ENCODE measurements around the gene IMMP1L. TPM values are rescaled to one million over a fixed set of nuclear protein-coding genes. Genes with fewer than 3 reads are reported as not detected.

IMMP1L gene
- total RNA-seq, 1 experiment from 2014 or later, result 21.1 TPM

GRCh38 chr11:31478223-31478590 lies 31.2 kb downstream of the IMMP1L start:
- ATAC-seq (no peak), DNase-seq (ENCODE audit: low read depth, low spot score) (no peak)
- TF ChIP-seq REST (IDR thresholded peaks at IDR 0.05; ENCODE audit: insufficient read depth in 1 of 2, low read depth in 2 of 2, low read length in 1 of 2), result no peak
- no peak for TF ChIP-seq CTCF (IDR thresholded peaks at IDR 0.05)
- TF ChIP-seq TCF7L2 (IDR thresholded peaks at IDR 0.05; ENCODE audit: low read depth, low read length), result no peak
- TF ChIP-seq SIN3A (IDR thresholded peaks at IDR 0.05; ENCODE audit: borderline replicate concordance, insufficient read depth, low read depth, low read length), result no peak
- no peak for TF ChIP-seq POLR2AphosphoS5 (IDR thresholded peaks at IDR 0.05; ENCODE audit: low read depth, low read length)
- POLR2A ChIA-PET, result no interaction called here
- Histone ChIP-seq H3K4me3 (ENCODE audit: low read depth in 2 of 2, low read length in 2 of 2) (no peak overlapping the region), H3K27me3 (ENCODE audit: control insufficient read depth, insufficient read depth, low read length) (no peaks in the 10 kb centered on the region), H3K4me1 (ENCODE audit: control insufficient read depth, insufficient read depth, low read length) (no peaks in the 10 kb centered on the region), H3K36me3 (ENCODE audit: control insufficient read depth, insufficient read depth, low read length) (no peaks in the 10 kb centered on the region), H3K9me3 (ENCODE audit: control insufficient read depth, insufficient read depth, low read depth, low read length) (no peaks in the 10 kb centered on the region), H3K27ac (ENCODE audit: low read length) (no peak overlapping the region)
- CTCF ChIA-PET, result no interaction called here
- BruUV-seq (replicated peaks), result no TSS peak
- intact Hi-C loops (cut with micrococcal nuclease; ENCODE audit: unreplicated experiment) (no loop called here), in situ Hi-C loops (cut with HindIII; ENCODE audit: low pct_unique_long_range_greater_than_20kb, low sequenced_read_pairs) (no loop called here)

GRCh38 chr11:31477528-31478222 lies 31.7 kb downstream of the IMMP1L start:
- Histone ChIP-seq H3K27ac (ENCODE audit: low read length) (no peak overlapping the region), H3K9me3 (ENCODE audit: control insufficient read depth, insufficient read depth, low read depth, low read length) (no peaks in the 10 kb centered on the region), H3K4me3 (ENCODE audit: low read depth in 2 of 2, low read length in 2 of 2) (no peak overlapping the region), H3K27me3 (ENCODE audit: control insufficient read depth, insufficient read depth, low read length) (no peaks in the 10 kb centered on the region), H3K4me1 (ENCODE audit: control insufficient read depth, insufficient read depth, low read length) (no peaks in the 10 kb centered on the region), H3K36me3 (ENCODE audit: control insufficient read depth, insufficient read depth, low read length) (no peaks in the 10 kb centered on the region)
- POLR2A ChIA-PET, result no interaction called here
- CTCF ChIA-PET, result no interaction called here
- in situ Hi-C loops (cut with HindIII; ENCODE audit: low pct_unique_long_range_greater_than_20kb, low sequenced_read_pairs), result no loop called here
- DNase-seq (ENCODE audit: low read depth, low spot score) (no peak), ATAC-seq (no peak)
- no TSS peak for BruUV-seq (replicated peaks)
- intact Hi-C loops (cut with micrococcal nuclease; ENCODE audit: unreplicated experiment), result no loop called here
- TF ChIP-seq SIN3A (IDR thresholded peaks at IDR 0.05; ENCODE audit: borderline replicate concordance, insufficient read depth, low read depth, low read length) (no peak), POLR2AphosphoS5 (IDR thresholded peaks at IDR 0.05; ENCODE audit: low read depth, low read length) (no peak), TCF7L2 (IDR thresholded peaks at IDR 0.05; ENCODE audit: low read depth, low read length) (no peak), CTCF (IDR thresholded peaks at IDR 0.05) (no peak), REST (IDR thresholded peaks at IDR 0.05; ENCODE audit: insufficient read depth in 1 of 2, low read depth in 2 of 2, low read length in 1 of 2) (no peak)

All from Panc1 (cell line).